GM18951 (cell line): Measurements from ENCODE around the gene MYRFL.

Experiments used
- POLR2A ChIP-seq: IDR thresholded peaks from 4 replicates; pipeline ENCODE4 v1.6.1; 2011; ENCODE audit warnings: mild to moderate bottlenecking; ENCODE audit not compliant: insufficient read length, insufficient read depth; ENCODE audit errors: extremely low read depth
- in situ Hi-C: fragments of 300-500 bp; cut with MboI; formaldehyde crosslinking; loops from one replicate; pipeline ENCODE4 v1.12.0; 2022; ENCODE audit warnings: low sequenced_read_pairs, mixed read lengths, inconsistent platforms; ENCODE audit not compliant: unreplicated experiment

MYRFL gene

DNA sequence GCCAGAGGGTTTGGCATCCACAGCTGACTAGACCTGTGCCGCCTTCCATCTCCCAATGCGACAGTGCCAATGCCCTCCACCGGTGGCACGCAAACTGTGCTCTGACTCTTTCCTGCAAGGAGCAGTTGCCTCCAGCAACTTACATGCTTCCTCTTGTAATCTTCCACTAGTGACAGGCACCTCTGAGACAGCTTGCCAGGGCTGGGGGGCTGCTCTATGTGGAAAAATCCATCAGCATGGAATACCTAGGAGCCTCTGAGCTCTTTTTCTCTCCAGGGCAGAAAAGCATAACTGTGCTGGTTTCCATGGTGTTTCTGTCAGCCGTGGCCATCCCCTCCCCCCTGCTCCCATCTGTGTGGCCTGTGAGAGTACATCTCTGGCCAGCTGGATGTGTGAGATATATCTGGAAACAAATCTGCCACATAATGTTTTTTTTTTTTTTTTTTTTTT lies 110.6 kb downstream of the MYRFL start:
- no peak for TF ChIP-seq POLR2A
- in situ Hi-C loops = no loop called here

- in situ Hi-C loops = no loop called here
These were observed 111.2 kb downstream of the MYRFL start for GRCh38 chr12:69936214-69936731.

GRCh38 chr12:69936766-69937165 lies 111.7 kb downstream of the MYRFL start:
- TF ChIP-seq POLR2A = no peak
- in situ Hi-C loops = no loop called here

More at GRCh38 chr12:69936214-69936731, 111.2 kb downstream of the MYRFL start:
- TF ChIP-seq POLR2A = no peak

- no peak for TF ChIP-seq POLR2A
These were observed 122.1 kb downstream of the MYRFL start for GRCh38 chr12:69947123-69947522.

GRCh38 chr12:69947897-69948296 lies 122.9 kb downstream of the MYRFL start:
- TF ChIP-seq POLR2A = no peak
- in situ Hi-C loops = no loop called here

More at GRCh38 chr12:69947123-69947522, 122.1 kb downstream of the MYRFL start:
- in situ Hi-C loops = no loop called here

- TF ChIP-seq POLR2A = no peak
- in situ Hi-C loops = no loop called here
These were observed 123.8 kb downstream of the MYRFL start for GRCh38 chr12:69948851-69949250.

GRCh38 chr12:69949311-69950002 lies 124.4 kb downstream of the MYRFL start:
- in situ Hi-C loops = no loop called here

GRCh38 chr12:69951108-69951507 lies 126.1 kb downstream of the MYRFL start:
- no peak for TF ChIP-seq POLR2A
- in situ Hi-C loops = no loop called here

More at GRCh38 chr12:69949311-69950002, 124.4 kb downstream of the MYRFL start:
- no peak for TF ChIP-seq POLR2A

GRCh38 chr12:69952890-69953289 lies 127.9 kb downstream of the MYRFL start:
- no peak for TF ChIP-seq POLR2A

DNA sequence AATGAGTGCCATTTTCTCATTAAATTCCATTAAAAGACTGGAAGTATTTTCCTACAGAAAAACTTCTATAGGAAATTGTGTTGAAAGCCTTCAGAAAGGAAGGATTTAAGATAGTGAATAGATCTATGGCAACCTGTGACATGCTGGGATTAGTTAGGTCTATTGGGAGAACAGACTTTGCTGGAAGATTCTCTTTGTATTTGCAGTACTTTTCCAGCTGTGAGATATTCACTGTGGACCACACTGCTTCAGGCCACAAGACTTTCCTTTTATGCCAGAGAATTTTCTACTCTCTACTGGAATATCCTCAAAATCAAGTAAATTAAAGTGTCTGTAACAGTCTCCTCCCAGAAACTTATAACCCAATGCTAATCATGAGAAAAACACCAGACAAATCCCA lies 136.2 kb downstream of the MYRFL start:
- TF ChIP-seq POLR2A = no peak
- in situ Hi-C loops = no loop called here

More at GRCh38 chr12:69952890-69953289, 127.9 kb downstream of the MYRFL start:
- in situ Hi-C loops = no loop called here

DNA sequence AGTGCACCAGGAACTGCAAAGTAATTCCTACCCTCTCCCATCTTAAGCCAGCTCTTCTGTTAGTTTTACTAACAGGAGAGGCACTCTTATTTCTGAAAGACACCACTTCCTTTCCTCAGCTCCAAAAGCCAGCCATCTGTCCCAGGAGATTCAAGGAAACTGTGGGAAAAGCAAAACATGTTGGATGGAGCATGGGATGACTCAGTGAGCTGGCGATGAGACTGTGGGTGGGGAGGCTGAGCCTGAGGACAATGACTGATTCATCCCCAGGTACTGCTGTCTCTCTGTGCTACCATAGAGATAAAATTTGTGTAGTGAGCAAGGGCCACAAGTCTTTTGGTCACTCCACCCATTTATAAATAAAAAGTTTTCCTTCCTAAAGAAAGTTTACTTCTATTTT lies 141.4 kb downstream of the MYRFL start:
- in situ Hi-C loops = no loop called here
- TF ChIP-seq POLR2A = no peak

DNA sequence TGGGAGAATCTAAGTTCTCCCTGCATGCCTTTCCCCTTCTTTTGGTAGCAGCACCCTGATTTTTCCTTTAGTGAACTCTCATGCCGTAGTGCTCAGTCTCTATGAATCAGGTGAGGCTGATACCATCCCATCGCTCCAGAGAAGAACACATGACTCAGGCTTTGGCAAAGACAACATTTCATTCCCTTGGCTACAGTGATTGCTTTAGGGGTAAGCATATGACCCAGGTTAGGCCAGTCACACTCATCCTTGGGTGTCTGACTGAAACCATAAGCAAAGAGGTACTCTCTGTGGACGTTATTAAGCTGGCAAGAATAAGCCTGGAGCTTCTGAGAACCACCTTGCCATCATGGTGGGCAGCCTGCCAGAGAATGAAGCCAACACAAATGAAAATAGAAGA lies 141.8 kb downstream of the MYRFL start:
- TF ChIP-seq POLR2A = no peak
- in situ Hi-C loops = no loop called here

- in situ Hi-C loops = no loop called here
These were observed 144.0 kb downstream of the MYRFL start for GRCh38 chr12:69969011-69969410.

GRCh38 chr12:69972136-69972535 lies 147.1 kb downstream of the MYRFL start:
- no peak for TF ChIP-seq POLR2A
- in situ Hi-C loops = no loop called here

More at GRCh38 chr12:69969011-69969410, 144.0 kb downstream of the MYRFL start:
- no peak for TF ChIP-seq POLR2A
